Left ventricle myocardium superior (tissue), 1 donor: Measurements from ENCODE around the gene GAPVD1. TPM values are rescaled to one million over a fixed set of nuclear protein-coding genes. Genes with fewer than 3 reads are reported as not detected.

ENCODE experiments used
- ATAC-seq: fragments of 200-7000 bp; cut with Tn5 transposase; one replicate; pipeline ENCODE4 v1.9.1; 2020; ENCODE audit warnings: mild to moderate bottlenecking, moderate library complexity
- DNase-seq: peaks from one replicate; pipeline ENCODE4 v3.0.0-alpha.2; 2020
- intact Hi-C: fragments of 100-400 bp; cut with micrococcal nuclease; formaldehyde crosslinking; loops from one replicate; pipeline ENCODE4 v1.11.0; 2022
- total RNA-seq: library from RNA; stranded (reverse); fragmentation: NEBNext Ultra II Directional; extraction: Animal tissue kit (Norgen Biotek cat#: 25700); gene quantifications from one replicate; pipeline ENCODE4 v1.2.1, GENCODE V29; 2021
- donor health status: DM: no; HTN: yes; CAD: no; lungs with severe emphysema.

The GAPVD1 gene
- total RNA-seq, 1 donor from 2014 or later, result 30.5 TPM

GRCh38 chr9:125416517-125416916 is 154.9 kb downstream of the GAPVD1 start:
- intact Hi-C loops, result no loop called here
- DNase-seq (no peak), ATAC-seq (no peak)

Other genes starting within 250 kb of the GAPVD1 start
- gene SCAI, start 118.3 kb upstream of the GAPVD1 start, total RNA-seq, result 3.8 TPM
- gene PPP6C, start 72.0 kb upstream of the GAPVD1 start, total RNA-seq, result 35.9 TPM
- 9.0 TPM for gene RABEPK, start 61.3 kb upstream of the GAPVD1 start, total RNA-seq
- 183 TPM for gene HSPA5, start 20.5 kb upstream of the GAPVD1 start, total RNA-seq